Stimulated activated CD4-positive, alpha-beta T cell treated with anti-CD3 and anti-CD28 coated beads, Interleukin-12 subunit alpha, Interleukin-12 subunit beta, amount 100 ng/mL, for 48 hours (primary cell): ENCODE results near the gene SLC13A2.
"Not testable (repeated sequence)": the region's sequence is repeated elsewhere in the genome, so short reads cannot be mapped to it uniquely, and the experiment has no call there.

ENCODE experiments used
- DNase-seq, 3 donors: peaks; one replicate each; pipeline ENCODE4 v3.0.0-alpha.2; 2020; ENCODE audit warnings: low read depth in 2 of 3, low spot score in 1 of 3

SLC13A2 gene

DNA sequence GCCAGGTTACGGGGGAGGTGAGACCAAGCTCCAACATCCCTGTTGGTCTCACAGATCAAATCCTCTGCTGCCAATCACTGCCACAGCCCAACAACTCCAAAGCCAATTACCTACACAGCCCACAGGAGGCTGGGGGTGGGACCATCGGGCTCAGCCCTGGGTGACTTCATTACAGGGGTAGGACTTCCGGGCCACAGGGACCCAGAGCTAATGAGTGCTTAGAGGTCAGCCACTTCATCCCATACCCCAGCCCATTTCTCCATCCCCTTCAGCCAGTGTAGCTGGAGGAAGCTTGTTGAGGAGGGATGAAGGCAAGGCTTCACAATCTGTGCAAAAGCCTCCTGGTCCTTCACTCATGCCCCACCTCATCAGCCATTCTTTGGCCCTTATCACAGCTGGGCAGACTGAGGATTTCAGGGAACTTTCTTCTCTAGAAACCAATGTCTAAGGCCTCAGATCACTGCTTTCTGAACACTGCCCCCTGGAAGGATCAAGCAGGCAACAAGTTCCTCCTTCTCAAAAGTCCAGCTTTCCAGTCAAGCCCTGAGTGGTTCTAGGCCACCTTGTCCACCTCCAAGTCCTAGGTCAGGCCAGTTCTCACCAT is 38.5 kb downstream of the SLC13A2 start:
- no peak for DNase-seq

GRCh38 chr17:28513476-28513875 is 40.0 kb downstream of the SLC13A2 start:
- no peak for DNase-seq

- no peak for DNase-seq
These were observed 41.1 kb downstream of the SLC13A2 start for GRCh38 chr17:28514561-28515002.

DNA sequence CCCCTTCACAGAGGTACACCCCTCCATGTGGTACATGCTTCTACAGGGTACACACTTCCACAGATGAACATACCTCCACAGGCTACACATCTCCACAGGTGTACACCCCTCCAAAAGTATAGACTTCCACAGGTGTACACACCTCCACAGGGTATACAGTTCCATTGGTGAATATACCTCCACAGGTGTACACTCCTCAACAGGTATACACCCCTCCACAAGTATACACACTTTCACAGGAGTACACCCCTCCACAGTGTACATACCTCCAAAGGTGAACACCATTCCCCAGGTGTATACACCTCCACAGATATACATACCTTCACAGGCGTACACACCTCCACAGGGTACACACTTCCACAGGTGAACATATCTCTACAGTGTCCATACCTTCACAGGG is 42.1 kb downstream of the SLC13A2 start:
- DNase-seq = no peak

DNA sequence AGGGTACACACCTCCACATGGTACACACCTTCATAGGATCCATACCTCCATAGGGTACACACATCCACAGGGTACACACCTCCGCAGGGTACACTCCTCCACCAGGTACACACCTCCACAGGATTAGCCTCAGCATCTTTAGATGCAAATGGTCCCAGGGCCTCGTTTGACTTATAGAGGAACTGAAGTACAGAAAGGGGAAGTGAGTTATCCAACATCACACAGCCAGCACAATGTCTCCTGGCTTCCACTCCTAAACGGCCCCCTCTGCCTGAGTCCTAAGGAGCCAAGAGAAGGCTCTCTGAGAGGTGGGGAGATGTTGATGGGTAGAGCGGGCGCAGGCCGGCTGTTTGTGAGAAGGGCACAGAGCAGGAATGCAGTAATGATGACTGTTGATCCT is 44.7 kb downstream of the SLC13A2 start:
- no peak for DNase-seq

- DNase-seq = no peak
These were observed 45.1 kb downstream of the SLC13A2 start for GRCh38 chr17:28518578-28518977.

DNA sequence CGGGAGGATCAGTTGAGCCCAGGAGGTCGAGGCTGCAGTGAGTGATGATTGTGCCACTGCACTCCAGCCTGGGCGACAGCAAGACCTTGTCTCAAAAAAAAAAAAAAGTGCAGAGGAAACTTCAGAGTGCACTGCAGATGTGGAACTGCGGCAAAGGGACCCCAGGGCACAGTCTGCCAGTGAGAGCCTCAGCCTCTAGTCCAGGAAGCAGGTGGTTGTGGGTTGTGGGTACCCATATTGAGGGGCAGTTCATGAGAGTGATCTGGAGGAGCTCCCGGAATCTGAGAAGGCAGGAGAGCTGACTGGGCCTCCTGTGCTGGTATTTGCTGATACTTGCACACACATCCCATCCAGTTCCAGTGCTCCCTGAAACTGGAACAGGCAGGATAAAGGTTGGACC is 45.8 kb downstream of the SLC13A2 start:
- DNase-seq = no peak

- DNase-seq = no peak
These were observed 47.2 kb downstream of the SLC13A2 start for GRCh38 chr17:28520687-28521086.

DNA sequence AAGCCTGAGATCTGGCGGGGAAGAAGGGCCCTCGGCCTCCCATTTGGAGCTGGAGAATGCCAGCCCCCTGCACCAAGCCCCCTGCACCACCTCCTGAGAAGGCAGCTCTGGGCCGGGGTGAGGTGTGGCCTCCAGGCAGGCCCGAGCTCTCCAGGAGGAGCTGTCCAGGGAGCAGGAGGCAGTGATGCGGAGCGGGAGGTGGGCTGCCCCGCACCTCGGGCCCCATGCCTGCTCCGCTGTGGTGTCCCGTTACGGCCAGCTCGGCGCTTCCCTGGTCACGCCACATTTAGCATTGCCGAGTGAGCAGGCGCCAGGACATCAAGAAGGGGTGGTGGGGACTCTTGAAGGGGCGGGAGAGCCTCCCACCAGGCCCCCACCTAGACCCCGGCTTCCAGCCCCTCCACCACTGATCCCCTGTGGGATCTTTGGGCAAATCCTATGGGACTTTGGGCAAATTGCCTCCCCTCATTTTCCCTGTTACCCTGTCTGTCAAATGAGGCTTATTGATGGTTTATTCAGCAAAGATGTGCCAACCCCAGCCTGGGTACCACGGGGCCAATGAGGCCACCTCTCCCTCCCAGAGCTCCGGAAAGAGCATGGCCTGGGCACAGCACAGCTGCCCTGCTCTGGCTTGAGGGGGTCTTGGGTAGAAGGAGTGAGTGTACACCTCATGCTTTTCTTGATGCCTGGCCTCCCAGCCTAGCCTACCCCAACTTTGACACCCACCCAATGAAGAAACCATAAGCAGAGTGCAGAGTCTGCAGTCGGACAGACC is 48.1 kb downstream of the SLC13A2 start:
- no peak for DNase-seq

DNA sequence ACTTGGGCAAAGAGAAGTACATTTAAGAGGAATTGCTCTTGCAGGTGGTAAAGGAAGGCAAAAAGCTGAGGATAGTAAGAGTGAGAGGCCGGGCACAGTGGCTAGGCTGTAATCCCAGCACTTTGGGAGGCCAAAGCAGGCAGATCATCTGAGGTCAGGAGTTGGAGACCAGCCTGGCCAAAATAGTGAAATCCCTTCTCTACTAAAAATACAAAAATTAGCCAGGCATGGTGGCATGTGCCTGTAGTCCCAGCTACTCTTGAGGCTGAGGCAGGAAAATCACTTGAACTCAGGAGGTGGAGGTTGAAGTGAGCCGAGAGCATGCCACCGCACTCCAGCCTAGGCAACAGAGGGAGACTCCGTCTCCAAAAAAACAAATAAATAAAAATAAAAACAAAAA is 48.8 kb downstream of the SLC13A2 start:
- DNase-seq = not testable (repeated sequence)

GRCh38 chr17:28523186-28523585 is 49.7 kb downstream of the SLC13A2 start:
- DNase-seq = no peak

DNA sequence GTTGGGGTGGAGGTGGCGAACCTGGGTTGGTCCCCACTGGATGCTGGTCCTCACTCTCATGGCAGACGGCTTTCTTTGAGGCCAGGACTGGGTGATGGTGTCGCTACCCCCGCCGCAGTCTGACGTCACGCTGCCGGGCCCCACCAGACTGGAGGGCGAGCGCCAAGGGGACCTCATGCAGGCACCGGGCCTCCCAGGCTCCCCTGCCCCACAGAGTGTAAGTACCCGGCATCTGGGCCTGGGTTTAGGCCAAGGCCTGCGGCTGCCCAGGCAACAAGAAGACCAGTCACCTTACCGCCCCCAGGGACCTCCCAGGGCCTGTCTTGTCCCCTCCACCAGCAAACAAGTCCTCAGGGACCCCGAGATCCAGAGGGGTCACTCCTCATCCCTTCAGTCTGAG is 50.4 kb downstream of the SLC13A2 start:
- DNase-seq = no peak

DNA sequence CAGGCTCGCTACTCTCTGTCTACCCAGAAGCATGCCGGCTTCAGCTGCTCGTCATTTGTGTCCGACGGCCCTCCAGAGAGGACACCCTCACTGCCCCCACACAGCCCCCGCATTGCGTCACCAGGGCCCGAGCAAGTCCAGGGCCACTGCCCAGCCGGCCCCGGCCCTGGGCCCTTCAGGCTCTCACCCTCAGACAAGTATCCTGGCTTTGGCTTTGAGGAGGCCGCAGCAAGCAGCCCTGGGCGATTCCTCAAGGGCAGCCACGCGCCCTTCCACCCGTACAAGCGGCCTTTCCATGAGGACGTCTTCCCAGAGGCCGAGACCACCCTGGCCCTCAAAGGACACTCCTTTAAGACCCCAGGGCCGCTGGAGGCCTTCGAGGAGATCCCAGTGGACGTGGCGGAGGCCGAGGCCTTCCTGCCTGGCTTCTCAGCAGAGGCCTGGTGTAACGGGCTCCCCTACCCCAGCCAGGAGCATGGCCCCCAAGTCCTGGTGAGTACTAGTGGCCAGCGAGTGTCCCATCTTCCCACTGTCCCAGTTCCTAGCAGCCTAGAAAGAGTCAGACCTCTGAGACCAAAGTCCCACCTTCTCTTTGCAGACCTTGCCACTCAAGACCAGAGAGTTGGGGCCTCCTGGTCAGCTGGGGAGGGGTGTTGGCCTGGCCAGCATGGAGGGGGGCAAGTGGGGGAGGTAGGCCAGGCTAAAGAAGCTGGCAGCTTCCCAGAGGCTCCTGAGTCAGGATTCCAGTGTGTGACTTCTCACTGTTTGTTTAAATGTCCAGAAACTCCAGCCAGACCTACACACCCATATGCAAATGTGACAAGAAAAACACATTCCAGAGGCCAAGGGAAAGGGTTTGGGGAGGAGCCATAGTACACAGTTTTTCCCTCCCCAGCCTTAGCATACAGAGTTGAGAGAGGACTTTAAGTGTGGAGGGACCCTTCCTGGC is 51.3 kb downstream of the SLC13A2 start:
- DNase-seq = no peak

- no peak for DNase-seq
These were observed 52.9 kb downstream of the SLC13A2 start for GRCh38 chr17:28526381-28526780.

GRCh38 chr17:28527181-28527681 is 53.8 kb downstream of the SLC13A2 start:
- no peak for DNase-seq

- DNase-seq = no peak
These were observed 54.4 kb downstream of the SLC13A2 start for GRCh38 chr17:28527859-28528258.

GRCh38 chr17:28528327-28529012 is 55.0 kb downstream of the SLC13A2 start:
- DNase-seq = no peak

DNA sequence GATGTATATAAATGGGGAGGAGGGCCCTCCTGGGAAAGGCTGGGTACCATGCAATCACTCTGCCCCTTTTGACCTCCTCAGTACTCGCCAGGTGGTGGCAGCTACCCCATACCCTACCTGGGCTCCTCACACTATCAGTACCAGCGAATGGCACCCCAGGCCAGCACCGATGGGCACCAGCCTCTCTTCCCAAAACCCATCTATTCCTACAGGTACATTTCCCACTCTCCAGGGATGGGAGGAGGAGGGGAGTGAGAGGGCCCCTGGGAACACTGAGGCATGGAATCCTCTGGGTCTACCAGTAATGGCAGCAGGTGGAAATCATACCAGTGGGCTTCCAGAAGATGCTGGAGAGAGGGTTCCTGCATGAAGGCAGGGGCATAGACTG is 55.6 kb downstream of the SLC13A2 start:
- no peak for DNase-seq

DNA sequence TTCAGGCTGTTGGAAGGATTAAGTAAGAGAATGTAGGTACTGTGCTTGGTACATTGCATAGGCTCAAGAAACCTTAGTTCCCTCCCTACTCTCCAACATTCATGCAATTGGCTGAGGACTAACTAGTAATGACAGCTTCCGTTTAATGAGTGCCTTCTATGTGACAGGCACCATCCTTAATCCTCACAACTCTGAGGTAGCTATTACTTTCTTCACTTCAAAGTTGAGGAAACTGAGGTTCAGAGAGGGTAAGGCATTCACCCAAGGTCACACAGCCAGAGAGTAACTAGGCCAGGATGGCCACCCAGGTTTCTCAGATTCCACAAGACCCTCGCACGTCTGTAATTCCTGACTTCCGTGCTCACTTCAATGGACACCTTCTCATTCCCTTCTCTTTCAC is 56.8 kb downstream of the SLC13A2 start:
- no peak for DNase-seq

DNA sequence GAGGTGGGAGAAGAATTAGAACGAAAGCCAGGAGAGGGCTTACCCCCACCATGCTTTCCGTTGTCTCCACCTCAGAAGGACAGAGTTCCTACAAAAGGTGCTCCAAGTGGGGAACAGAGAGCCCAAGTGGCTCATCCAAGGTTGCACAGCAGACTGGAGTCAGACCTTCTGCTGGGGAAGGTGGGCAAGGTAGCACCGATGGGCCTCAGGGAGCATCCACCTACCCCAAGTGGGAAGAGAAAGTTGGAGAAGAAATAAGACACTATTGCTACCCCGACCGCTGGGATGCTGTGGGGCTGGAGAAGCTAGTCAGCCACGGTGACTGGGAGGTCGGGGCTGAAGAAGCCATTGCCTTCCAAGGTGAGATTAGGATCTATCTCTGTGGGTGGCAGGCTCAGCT is 57.5 kb downstream of the SLC13A2 start:
- no peak for DNase-seq
